HG02798 (cell line): Measurements from ENCODE around the gene RYR2.
"Not testable (repeated sequence)": the region's sequence is repeated elsewhere in the genome, so short reads cannot be mapped to it uniquely, and the experiment has no call there.

Experiments used
- ATAC-seq: cut with Tn5 transposase; IDR thresholded peaks from one replicate; pipeline ENCODE4 v1.9.1; 2021; ENCODE audit warnings: mild to moderate bottlenecking; ENCODE audit not compliant: unreplicated experiment, poor library complexity

RYR2 gene

GRCh38 chr1:237070519-237070918 is 28.5 kb downstream of the RYR2 start:
- no peak for ATAC-seq

- no peak for ATAC-seq
These were observed 29.8 kb downstream of the RYR2 start for GRCh38 chr1:237071641-237072420.

- ATAC-seq: no peak
These were observed 32.6 kb downstream of the RYR2 start for GRCh38 chr1:237074371-237075117.

GRCh38 chr1:237084341-237085077 is 42.5 kb downstream of the RYR2 start:
- no peak for ATAC-seq

GRCh38 chr1:237091691-237092090 is 49.7 kb downstream of the RYR2 start:
- ATAC-seq: no peak

GRCh38 chr1:237093691-237094090 is 51.7 kb downstream of the RYR2 start:
- ATAC-seq: no peak

GRCh38 chr1:237098541-237098940 is 56.6 kb downstream of the RYR2 start:
- ATAC-seq: no peak

- ATAC-seq: no peak
These were observed 61.0 kb downstream of the RYR2 start for GRCh38 chr1:237103021-237103420.

- ATAC-seq: no peak
These were observed 62.1 kb downstream of the RYR2 start for GRCh38 chr1:237104096-237104495.

GRCh38 chr1:237105826-237106225 is 63.8 kb downstream of the RYR2 start:
- no peak for ATAC-seq

- no peak for ATAC-seq
These were observed 66.5 kb downstream of the RYR2 start for GRCh38 chr1:237108297-237109040.

GRCh38 chr1:237111807-237112206 is 69.8 kb downstream of the RYR2 start:
- ATAC-seq: no peak

- no peak for ATAC-seq
These were observed 70.7 kb downstream of the RYR2 start for GRCh38 chr1:237112663-237113062.

GRCh38 chr1:237115035-237115434 is 73.1 kb downstream of the RYR2 start:
- ATAC-seq: no peak

GRCh38 chr1:237119091-237119490 is 77.1 kb downstream of the RYR2 start:
- no peak for ATAC-seq

- ATAC-seq: no peak
These were observed 78.7 kb downstream of the RYR2 start for GRCh38 chr1:237120683-237121082.

- no peak for ATAC-seq
These were observed 83.0 kb downstream of the RYR2 start for GRCh38 chr1:237124856-237125462.

GRCh38 chr1:237126180-237126579 is 84.2 kb downstream of the RYR2 start:
- ATAC-seq: no peak

- not testable (repeated sequence) for ATAC-seq
These were observed 85.3 kb downstream of the RYR2 start for GRCh38 chr1:237127301-237127700.

- no peak for ATAC-seq
These were observed 91.9 kb downstream of the RYR2 start for GRCh38 chr1:237133921-237134320.
